Transverse colon (tissue), 4 donors: ENCODE data around the gene HSPA8.

Source experiments
- CTCF ChIP-seq, 5 experiments: fragments of 200-600 bp in 3 of 5; fragments of 450-650 bp in 2 of 5; sonication (generic) in 3 of 5; IDR thresholded peaks; 1 replicate in 2 of 5; 2 replicates in 3 of 5; pipeline ENCODE4 v1.5.1; 2016 to 2017; ENCODE audit warnings: antibody characterized with exemption in 5 of 5, inconsistent platforms in 3 of 5, mild to moderate bottlenecking in 2 of 5, moderate library complexity in 1 of 5
- EP300 ChIP-seq: sonication (generic); formaldehyde crosslinking; IDR thresholded peaks from one replicate; pipeline ENCODE4 v1.6.1; 2017; ENCODE audit warnings: antibody characterized with exemption, low read depth
- POLR2A ChIP-seq: fragments of 450-650 bp; IDR thresholded peaks from one replicate; pipeline ENCODE4 v1.6.1; 2016; ENCODE audit warnings: antibody characterized with exemption, mild to moderate bottlenecking, moderate library complexity
- POLR2AphosphoS5 ChIP-seq, 3 donors: sonication (generic); formaldehyde crosslinking; IDR thresholded peaks; one replicate each; pipeline ENCODE4 v1.6.1; 2016; ENCODE audit warnings: antibody characterized with exemption in 3 of 3

GRCh38 chr11:123020968-123021367 lies 41.0 kb downstream of the HSPA8 start:
- TF ChIP-seq CTCF (IDR thresholded peaks at IDR 0.05) (peak in 3 of 5 experiments; percentile 32 to 35 (median 33)), POLR2A (no peak), POLR2AphosphoS5 (IDR thresholded peaks at IDR 0.05) (no peak), EP300 (no peak)
